ENCODE results near the gene FYN.

The FYN gene

GRCh38 chr6:111764238-111765175 is 108.7 kb downstream of the FYN start:
- TF ChIP-seq CTCF (IDR thresholded peaks at IDR 0.05) = no peak

GRCh38 chr6:111763381-111763780 is 109.9 kb downstream of the FYN start:
- TF ChIP-seq CTCF (IDR thresholded peaks at IDR 0.05) = no peak

DNA sequence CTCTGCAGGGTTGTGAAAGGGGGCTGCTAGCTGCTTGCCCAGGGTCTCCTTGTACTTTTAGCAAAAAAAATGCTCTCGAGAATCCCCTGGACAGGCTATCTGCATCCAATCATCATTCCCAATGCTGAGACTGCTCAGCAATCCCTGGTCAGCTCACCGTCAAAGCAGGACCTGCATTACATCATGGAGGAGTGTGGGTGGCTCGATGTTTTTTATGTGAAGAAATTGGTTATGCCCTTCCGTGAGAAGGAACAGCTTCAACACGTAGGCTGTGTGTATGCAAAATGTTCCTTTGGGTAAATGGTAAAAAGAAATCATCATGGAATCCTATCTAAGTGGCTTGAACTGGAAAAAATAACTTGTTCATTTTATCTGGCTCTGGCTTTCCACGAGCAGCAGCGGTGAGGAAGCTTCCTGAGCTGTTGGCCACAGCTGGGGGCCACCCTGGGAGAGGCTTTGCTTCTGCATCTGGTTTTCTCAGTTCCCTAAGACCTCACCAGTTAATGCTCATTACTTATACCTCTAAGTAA is 111.4 kb downstream of the FYN start:
- TF ChIP-seq CTCF (IDR thresholded peaks at IDR 0.05) = no peak

- no peak for TF ChIP-seq CTCF (IDR thresholded peaks at IDR 0.05)
Measured at GRCh38 chr6:111761212-111761611, 112.0 kb downstream of the FYN start.

- TF ChIP-seq CTCF (IDR thresholded peaks at IDR 0.05) = no peak
Measured at GRCh38 chr6:111759836-111760785, 113.1 kb downstream of the FYN start.

GRCh38 chr6:111759331-111759835 is 113.9 kb downstream of the FYN start:
- TF ChIP-seq CTCF (IDR thresholded peaks at IDR 0.05) = no peak

All from LNCAP (cell line).